DOHH2 (cell line): ENCODE measurements around the gene LCAT.

ENCODE experiments used
- H3F3A ChIP-seq: fragments of 200-600 bp; sonication (generic), shearing (Covaris generic); 2 replicates; pipeline ENCODE4 v1.6.0; 2016; ENCODE audit warnings: antibody characterized with exemption, mild to moderate bottlenecking; ENCODE audit not compliant: control insufficient read depth, insufficient read depth
- H3K27ac ChIP-seq: fragments of 200-600 bp; sonication (generic); 2 replicates; pipeline ENCODE4 v1.5.1; 2014; ENCODE audit warnings: low read depth, mild to moderate bottlenecking, low read length, moderate library complexity
- H3K27me3 ChIP-seq: fragments of 200-600 bp; sonication (generic); 2 replicates; pipeline ENCODE4 v1.6.1; 2014; ENCODE audit warnings: mild to moderate bottlenecking, low read length, mixed read lengths; ENCODE audit not compliant: control insufficient read depth
- H3K36me3 ChIP-seq: fragments of 200-600 bp; sonication (generic); 2 replicates; pipeline ENCODE4 v1.6.1; 2014; ENCODE audit warnings: mild to moderate bottlenecking, low read length, moderate library complexity, mixed read lengths; ENCODE audit not compliant: control insufficient read depth
- H3K4me1 ChIP-seq: fragments of 200-600 bp; sonication (generic); 2 replicates; pipeline ENCODE4 v1.6.1; 2014; ENCODE audit warnings: mild to moderate bottlenecking, low read length, mixed read lengths; ENCODE audit not compliant: control insufficient read depth
- H3K4me2 ChIP-seq: fragments of 200-600 bp; sonication (generic); 2 replicates; pipeline ENCODE4 v1.6.0; 2014; ENCODE audit warnings: mild to moderate bottlenecking, low read length, moderate library complexity
- H3K4me3 ChIP-seq: fragments of 200-600 bp; sonication (generic); 2 replicates; pipeline ENCODE4 v1.5.1; 2014; ENCODE audit warnings: mild to moderate bottlenecking, low read length, mixed read lengths
- H3K79me2 ChIP-seq: fragments of 200-600 bp; sonication (generic); 2 replicates; pipeline ENCODE4 v1.6.1; 2014; ENCODE audit warnings: mild to moderate bottlenecking, low read length, mixed read lengths; ENCODE audit not compliant: control insufficient read depth
- H3K9me2 ChIP-seq: fragments of 200-600 bp; sonication (generic); replicated peaks from 2 replicates; pipeline ENCODE4 v1.6.1; 2014; ENCODE audit warnings: mild to moderate bottlenecking, low read length, mixed read lengths; ENCODE audit not compliant: control insufficient read depth
- H3K9me3 ChIP-seq: fragments of 200-600 bp; sonication (generic); 2 replicates; pipeline ENCODE4 v1.6.1; 2014; ENCODE audit warnings: antibody characterized with exemption, low read length, mixed read lengths; ENCODE audit not compliant: control insufficient read depth, insufficient read depth
- H4K20me1 ChIP-seq: fragments of 200-600 bp; sonication (generic); 2 replicates; pipeline ENCODE4 v1.6.0; 2014; ENCODE audit warnings: low read depth, mild to moderate bottlenecking, antibody characterized with exemption, low read length, moderate library complexity; ENCODE audit not compliant: control insufficient read depth, insufficient read depth
- CTCF ChIP-seq: fragments of 200-600 bp; sonication (generic); IDR thresholded peaks from one replicate; pipeline ENCODE4 v1.5.1; 2014; ENCODE audit warnings: antibody characterized with exemption, mild to moderate bottlenecking, low read depth, low read length; ENCODE audit not compliant: poor library complexity, severe bottlenecking
- EZH2phosphoT487 ChIP-seq: fragments of 200-600 bp; sonication (generic); IDR thresholded peaks from 2 replicates; pipeline ENCODE4 v1.6.1; 2017; ENCODE audit warnings: borderline replicate concordance, mild to moderate bottlenecking, antibody characterized with exemption, low read length, moderate library complexity, mixed read lengths

LCAT gene

GRCh38 chr16:67942200-67942509 is 1.8 kb downstream of the LCAT start:
- peaks cover 7% of the 10 kb centered on the region for H3K4me1 ChIP-seq
- TF ChIP-seq EZH2phosphoT487 (no peak), CTCF (peak; percentile 94)
- H3F3A ChIP-seq, result no peaks in the 10 kb centered on the region
- H3K36me3 ChIP-seq, result peaks cover 18% of the 10 kb centered on the region
- H3K9me3 ChIP-seq, result no peaks in the 10 kb centered on the region
- no peaks in the 10 kb centered on the region for H3K27me3 ChIP-seq
- no peak overlapping the region for H3K4me2 ChIP-seq
- peaks cover 7% of the 10 kb centered on the region for H3K79me2 ChIP-seq
- H3K27ac ChIP-seq, result no peak overlapping the region
- no peaks in the 10 kb centered on the region for H3K9me2 ChIP-seq
- no peak overlapping the region for H3K4me3 ChIP-seq
- no peaks in the 10 kb centered on the region for H4K20me1 ChIP-seq

GRCh38 chr16:67941469-67942199 is 2.3 kb downstream of the LCAT start:
- H3K27ac ChIP-seq, result no peak overlapping the region
- no peaks in the 10 kb centered on the region for H3K27me3 ChIP-seq
- no peaks in the 10 kb centered on the region for H4K20me1 ChIP-seq
- peaks cover 12% of the 10 kb centered on the region for H3K79me2 ChIP-seq
- H3K36me3 ChIP-seq, result peaks cover 23% of the 10 kb centered on the region
- no peak overlapping the region for H3K4me2 ChIP-seq
- H3K9me3 ChIP-seq, result no peaks in the 10 kb centered on the region
- no peaks in the 10 kb centered on the region for H3K9me2 ChIP-seq
- no peak overlapping the region for H3K4me3 ChIP-seq
- peaks cover 4% of the 10 kb centered on the region; the same call in 1 of the 2 replicates for H3F3A ChIP-seq
- TF ChIP-seq EZH2phosphoT487, result no peak
- TF ChIP-seq CTCF, result no peak
- H3K4me1 ChIP-seq, result peaks cover 12% of the 10 kb centered on the region

GRCh38 chr16:67940446-67941089 is 3.4 kb downstream of the LCAT start:
- no peak overlapping the region for H3K4me3 ChIP-seq
- no peak overlapping the region for H3K4me2 ChIP-seq
- H4K20me1 ChIP-seq, result no peaks in the 10 kb centered on the region
- H3K27me3 ChIP-seq, result no peaks in the 10 kb centered on the region
- peaks cover 30% of the 10 kb centered on the region for H3K36me3 ChIP-seq
- peaks cover 20% of the 10 kb centered on the region for H3K79me2 ChIP-seq
- TF ChIP-seq EZH2phosphoT487, result no peak
- TF ChIP-seq CTCF, result no peak
- H3F3A ChIP-seq, result peaks cover 4% of the 10 kb centered on the region; the same call in 1 of the 2 replicates
- H3K4me1 ChIP-seq, result peaks cover 12% of the 10 kb centered on the region
- no peak overlapping the region for H3K27ac ChIP-seq
- no peaks in the 10 kb centered on the region for H3K9me2 ChIP-seq
- no peaks in the 10 kb centered on the region for H3K9me3 ChIP-seq
